Lower leg skin (tissue), 4 donors: ENCODE results near the gene KLHDC8A. TPM values are rescaled to one million over a fixed set of nuclear protein-coding genes. Genes with fewer than 3 reads are reported as not detected.

ENCODE experiments used
- DNase-seq, 2 donors: peaks; one replicate each; pipeline ENCODE4 v3.0.0-alpha.2; 2019; ENCODE audit warnings: low spot score in 2 of 2
- H3K4me3 ChIP-seq: fragments of 200-600 bp; sonication (generic); 2 replicates; pipeline ENCODE4 v1.5.1; 2017; ENCODE audit warnings: mild to moderate bottlenecking, low read depth; ENCODE audit not compliant: poor library complexity, severe bottlenecking
- CTCF ChIP-seq, 3 donors: fragments of 450-650 bp; IDR thresholded peaks; one replicate each; pipeline ENCODE4 v1.5.1; 2016; ENCODE audit warnings: antibody characterized with exemption in 3 of 3, mild to moderate bottlenecking in 3 of 3, moderate library complexity in 2 of 3
- POLR2A ChIP-seq, 2 donors: fragments of 450-650 bp; IDR thresholded peaks; one replicate each; pipeline ENCODE4 v1.6.1; 2016 to 2017; ENCODE audit warnings: antibody characterized with exemption in 2 of 2, mild to moderate bottlenecking in 1 of 2, moderate library complexity in 1 of 2
- WGBS, 2 donors: methylation state at CpG; one replicate each; pipeline ENCODE4 v1.1.5; 2018; 5-methylcytosine and 5-hydroxymethylcytosine counted together
- intact Hi-C: fragments of 100-400 bp; cut with DNase I; formaldehyde crosslinking; loops from one replicate; pipeline ENCODE4 v1.15.0; 2023; ENCODE audit warnings: low total_unique reads
- total RNA-seq, 4 donors: library from RNA; depleted of rRNA; stranded (reverse); fragments of >200 nt; gene quantifications; one replicate each; pipeline ENCODE4 v1.1.0, GENCODE V29; 2016

KLHDC8A gene
- total RNA-seq, 4 donors from 2014 or later, result 0.30 TPM; not detected in 3

DNA sequence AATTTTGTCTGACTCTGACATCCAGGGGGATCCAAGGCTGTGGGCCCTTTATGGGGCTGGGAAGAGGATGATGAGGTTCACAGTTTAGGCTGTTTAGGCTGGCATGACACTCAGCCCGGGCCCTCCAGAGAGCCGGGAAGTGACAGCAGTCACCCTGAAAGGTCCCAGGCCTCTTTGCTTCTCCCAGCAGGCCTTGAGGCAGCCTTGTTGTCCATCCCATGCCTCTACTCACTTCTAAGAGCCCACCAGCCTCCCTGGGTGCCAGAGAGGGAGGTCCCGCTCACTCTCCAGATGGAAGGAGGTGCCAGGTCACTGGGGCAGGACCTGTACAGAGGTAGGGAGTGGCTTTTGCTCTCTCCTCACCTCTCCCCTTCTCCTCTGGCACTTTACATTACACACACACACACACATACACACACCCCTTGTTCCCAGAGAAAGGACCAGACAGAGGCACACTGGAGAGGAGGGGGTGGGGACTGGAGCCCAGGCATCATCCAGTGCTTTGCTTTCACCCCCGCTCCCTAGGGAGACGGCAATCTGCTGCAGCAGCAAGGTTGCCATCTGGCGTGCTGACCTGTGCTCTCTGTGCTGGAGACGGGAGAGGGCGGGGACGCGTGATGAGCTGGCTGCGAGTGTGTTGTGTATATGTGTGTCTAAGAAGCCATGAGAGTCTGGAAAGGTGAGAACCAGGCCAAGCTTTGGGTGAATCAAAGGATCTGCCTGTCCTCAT is 4.6 kb downstream of the KLHDC8A start:
- DNase-seq, result no peak
- WGBS, 2 donors, result 59 to 60% methylated on average over 11 of the region's 11 CpGs
- TF ChIP-seq CTCF (IDR thresholded peaks at IDR 0.05) (no peak), POLR2A (IDR thresholded peaks at IDR 0.05) (no peak)
- intact Hi-C loops, result loop anchor here (5.0 kb wide), 1 partner anchor 170 kb away; no protein-coding TSS in a partner anchor
- no peak overlapping the region for H3K4me3 ChIP-seq

DNA sequence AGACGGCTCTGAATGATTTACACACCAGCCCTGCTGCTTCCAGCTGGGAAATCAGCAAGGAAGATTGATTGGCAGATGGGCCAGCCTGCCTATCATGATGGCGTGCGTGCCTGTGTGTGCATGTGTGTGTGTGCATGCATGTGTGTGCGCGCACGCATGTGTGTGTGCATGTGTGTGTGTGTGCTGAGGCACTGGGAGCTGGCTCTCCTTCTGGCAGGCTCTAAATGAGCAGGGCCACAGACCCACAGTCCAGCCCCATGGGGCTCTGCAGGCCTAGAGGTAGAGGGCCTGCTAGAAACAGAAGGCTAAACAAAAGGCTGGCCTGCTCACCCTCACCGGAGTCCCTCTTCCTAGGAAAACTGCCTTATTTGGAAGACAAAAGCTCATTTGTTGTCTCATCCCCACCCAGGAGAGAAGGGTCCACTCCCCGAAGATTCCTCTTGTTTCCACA is 6.0 kb downstream of the KLHDC8A start:
- 61 to 85% methylated on average over 7 to 8 of the region's 8 CpGs for WGBS, 2 donors
- no peak overlapping the region for H3K4me3 ChIP-seq
- no peak for DNase-seq
- TF ChIP-seq CTCF (IDR thresholded peaks at IDR 0.05) (no peak), POLR2A (IDR thresholded peaks at IDR 0.05) (no peak)
- intact Hi-C loops, result loop anchor here (5.0 kb wide), 1 partner anchor 172 kb away; no protein-coding TSS in a partner anchor

DNA sequence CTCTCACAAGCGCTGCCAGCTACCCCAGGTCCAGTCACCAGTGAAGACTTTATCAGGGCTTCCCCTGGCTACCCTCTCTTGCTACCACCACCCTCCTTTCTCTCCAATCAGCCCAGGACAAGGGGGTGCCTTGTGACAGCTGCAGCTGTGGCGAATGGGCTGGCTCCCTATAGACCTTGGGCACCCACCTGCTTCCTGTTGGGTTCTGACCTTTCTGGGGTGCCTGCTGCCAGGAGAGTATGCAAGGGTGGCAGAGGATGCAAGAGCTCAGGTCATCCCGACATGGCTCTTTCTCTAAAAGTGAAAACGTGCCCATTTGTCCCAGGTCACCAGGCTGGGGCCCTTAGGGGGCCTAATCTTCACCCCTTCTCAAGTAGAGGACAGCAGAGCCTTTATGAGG is 6.6 kb downstream of the KLHDC8A start:
- no peak for DNase-seq
- intact Hi-C loops, result loop anchor here (5.0 kb wide), 1 partner anchor 172 kb away; no protein-coding TSS in a partner anchor
- TF ChIP-seq CTCF (IDR thresholded peaks at IDR 0.05), result no peak
- no peak for TF ChIP-seq POLR2A (IDR thresholded peaks at IDR 0.05)
- H3K4me3 ChIP-seq, result no peak overlapping the region
- 79 to 94% methylated on average over 3 to 4 of the region's 4 CpGs for WGBS, 2 donors

GRCh38 chr1:205348554-205349487 is 7.9 kb downstream of the KLHDC8A start:
- TF ChIP-seq CTCF (IDR thresholded peaks at IDR 0.05), result no peak
- intact Hi-C loops, result no loop called here
- H3K4me3 ChIP-seq, result no peak overlapping the region
- DNase-seq, result no peak
- 48 to 82% methylated on average over 5 of the region's 5 CpGs for WGBS, 2 donors

- H3K4me3 ChIP-seq, result no peak overlapping the region
- no peak for DNase-seq
- no peak for TF ChIP-seq POLR2A (IDR thresholded peaks at IDR 0.05)
- no peak for TF ChIP-seq CTCF (IDR thresholded peaks at IDR 0.05)
- intact Hi-C loops, result no loop called here
- WGBS, 2 donors, result 72 to 78% methylated on average over 10 of the region's 10 CpGs
Observed at GRCh38 chr1:205346956-205347574, 9.7 kb downstream of the KLHDC8A start.
